ENCODE data around the gene TOM1L2. TPM values are rescaled to one million over a fixed set of nuclear protein-coding genes. Genes with fewer than 3 reads are reported as not detected.
"Not testable (repeated sequence)": the region's sequence is repeated elsewhere in the genome, so short reads cannot be mapped to it uniquely, and the experiment has no call there.

The TOM1L2 gene
- total RNA-seq, 2 donors from 2014 or later: 15.5 to 17.8 TPM

- H3K36me3 Mint-ChIP-seq: no peaks in the 10 kb centered on the region
- H3K27ac Mint-ChIP-seq: peak overlapping the region; percentile 64 to 79
- H3K4me3 Mint-ChIP-seq: peak overlapping the region; percentile 72
- DNase-seq (ENCODE audit: low spot score): peak; percentile 72
- no peaks in the 10 kb centered on the region for H3K27me3 Mint-ChIP-seq
- H3K9me3 Mint-ChIP-seq: no peaks in the 10 kb centered on the region
- peaks cover 18 to 25% of the 10 kb centered on the region in 2 donors for H3K4me1 Mint-ChIP-seq (ENCODE audit: low read depth in 2 of 2)
- ATAC-seq: no peak
Observed at GRCh38 chr17:17971431-17972125, 622 bp downstream of the TOM1L2 start.

GRCh38 chr17:17970699-17971430, 1.3 kb downstream of the TOM1L2 start:
- ATAC-seq: no peak
- Mint-ChIP-seq H3K27me3 (no peaks in the 10 kb centered on the region), H3K27ac (peak overlapping the region; percentile 51 to 76), H3K4me3 (peak overlapping the region; percentile 72), H3K4me1 (ENCODE audit: low read depth in 2 of 2) (peaks cover 21 to 29% of the 10 kb centered on the region in 2 donors), H3K9me3 (no peaks in the 10 kb centered on the region), H3K36me3 (no peaks in the 10 kb centered on the region)
- DNase-seq (ENCODE audit: low spot score): no peak

- Mint-ChIP-seq H3K4me3 (no peak overlapping the region), H3K27ac (no peak overlapping the region), H3K27me3 (no peaks in the 10 kb centered on the region)
Observed at GRCh38 chr17:17966399-17966798, 5.8 kb downstream of the TOM1L2 start.

GRCh38 chr17:17965152-17965721, 7.0 kb downstream of the TOM1L2 start:
- Mint-ChIP-seq H3K27ac (no peak overlapping the region), H3K4me1 (ENCODE audit: low read depth in 2 of 2) (peaks cover 17 to 25% of the 10 kb centered on the region in 2 donors), H3K4me3 (no peak overlapping the region), H3K36me3 (no peaks in the 10 kb centered on the region), H3K27me3 (no peaks in the 10 kb centered on the region), H3K9me3 (no peaks in the 10 kb centered on the region)
- ATAC-seq (no peak), DNase-seq (ENCODE audit: low spot score) (no peak)

More at GRCh38 chr17:17966399-17966798, 5.8 kb downstream of the TOM1L2 start:
- ATAC-seq (no peak), DNase-seq (ENCODE audit: low spot score) (no peak)
- no peaks in the 10 kb centered on the region for H3K36me3 Mint-ChIP-seq
- H3K4me1 Mint-ChIP-seq (ENCODE audit: low read depth in 2 of 2): peaks cover 20 to 27% of the 10 kb centered on the region in 2 donors
- no peaks in the 10 kb centered on the region for H3K9me3 Mint-ChIP-seq

- H3K4me1 Mint-ChIP-seq (ENCODE audit: low read depth in 2 of 2): peaks cover 22 to 28% of the 10 kb centered on the region in 2 donors
- no peaks in the 10 kb centered on the region for H3K36me3 Mint-ChIP-seq
- no peaks in the 10 kb centered on the region for H3K9me3 Mint-ChIP-seq
- H3K27ac Mint-ChIP-seq: no peak overlapping the region
- DNase-seq (ENCODE audit: low spot score) (no peak), ATAC-seq (no peak)
- no peak overlapping the region for H3K4me3 Mint-ChIP-seq
- H3K27me3 Mint-ChIP-seq: no peaks in the 10 kb centered on the region
Observed at GRCh38 chr17:17964710-17965109, 7.5 kb downstream of the TOM1L2 start.

DNA sequence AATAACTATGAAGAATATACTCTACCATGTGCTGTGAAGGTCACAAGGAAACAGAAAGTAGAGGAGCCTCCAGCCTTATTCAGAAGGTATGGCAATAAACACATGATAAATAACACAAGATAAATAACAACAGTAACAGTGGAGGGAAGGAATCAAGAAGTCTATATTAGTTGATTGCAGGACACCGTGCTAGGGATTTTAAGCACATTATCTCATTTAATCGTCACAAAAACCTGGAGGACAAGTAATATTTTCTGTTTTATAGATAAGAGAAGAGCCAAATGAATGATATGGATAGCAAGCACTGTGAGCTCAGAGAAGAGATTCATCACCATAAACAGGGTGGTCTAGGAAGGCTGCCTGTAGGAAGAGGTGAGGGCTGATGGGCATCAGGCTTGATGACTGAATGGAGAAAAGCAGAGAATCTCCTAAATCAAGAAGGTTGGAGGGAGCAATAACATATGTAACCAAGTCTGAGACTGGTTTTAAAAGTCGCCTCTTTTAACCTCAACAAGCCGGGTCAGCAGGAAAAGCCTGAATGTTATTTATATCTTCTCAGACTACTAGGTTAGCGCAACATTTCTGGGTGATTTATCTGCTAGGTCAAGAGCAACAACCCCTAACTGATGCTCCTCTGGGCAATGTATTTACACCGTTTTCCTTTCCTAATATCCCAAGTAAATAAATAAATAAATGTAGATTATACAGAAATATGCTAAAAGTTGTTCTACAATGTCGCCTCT, 8.3 kb downstream of the TOM1L2 start:
- Mint-ChIP-seq H3K4me3 (no peak overlapping the region), H3K9me3 (no peaks in the 10 kb centered on the region), H3K4me1 (ENCODE audit: low read depth in 2 of 2) (peaks cover 29 to 36% of the 10 kb centered on the region in 2 donors), H3K36me3 (no peaks in the 10 kb centered on the region), H3K27ac (no peak overlapping the region), H3K27me3 (no peaks in the 10 kb centered on the region)
- DNase-seq (ENCODE audit: low spot score) (no peak), ATAC-seq (no peak)

- Mint-ChIP-seq H3K4me1 (ENCODE audit: low read depth in 2 of 2) (peaks cover 35 to 44% of the 10 kb centered on the region in 2 donors), H3K9me3 (no peaks in the 10 kb centered on the region), H3K27ac (no peak overlapping the region), H3K27me3 (no peaks in the 10 kb centered on the region), H3K36me3 (no peaks in the 10 kb centered on the region), H3K4me3 (no peak overlapping the region)
- DNase-seq (ENCODE audit: low spot score) (no peak), ATAC-seq (no peak)
Observed at GRCh38 chr17:17963066-17963465, 9.1 kb downstream of the TOM1L2 start.

GRCh38 chr17:17960500-17961030, 11.6 kb downstream of the TOM1L2 start:
- Mint-ChIP-seq H3K9me3 (no peaks in the 10 kb centered on the region), H3K4me1 (ENCODE audit: low read depth in 2 of 2) (peaks cover 37 to 46% of the 10 kb centered on the region in 2 donors), H3K27me3 (no peaks in the 10 kb centered on the region), H3K4me3 (peak overlapping the region; percentile 85), H3K27ac (peak overlapping the region; percentile 90 to 92), H3K36me3 (no peaks in the 10 kb centered on the region)
- ATAC-seq: no peak
- DNase-seq (ENCODE audit: low spot score): no peak

GRCh38 chr17:17959520-17960361, 12.5 kb downstream of the TOM1L2 start:
- DNase-seq (ENCODE audit: low spot score) (no peak), ATAC-seq (peak; percentile 57 to 68)
- peaks cover 32 to 42% of the 10 kb centered on the region in 2 donors for H3K4me1 Mint-ChIP-seq (ENCODE audit: low read depth in 2 of 2)
- no peaks in the 10 kb centered on the region for H3K27me3 Mint-ChIP-seq
- peak overlapping the region; percentile 85 for H3K4me3 Mint-ChIP-seq
- peak overlapping the region; percentile 90 to 92 for H3K27ac Mint-ChIP-seq
- H3K9me3 Mint-ChIP-seq: no peaks in the 10 kb centered on the region
- H3K36me3 Mint-ChIP-seq: no peaks in the 10 kb centered on the region

GRCh38 chr17:17958982-17959381, 13.2 kb downstream of the TOM1L2 start:
- H3K27ac Mint-ChIP-seq: peak overlapping the region; percentile 90 to 92
- peaks cover 32 to 42% of the 10 kb centered on the region in 2 donors for H3K4me1 Mint-ChIP-seq (ENCODE audit: low read depth in 2 of 2)
- H3K36me3 Mint-ChIP-seq: no peaks in the 10 kb centered on the region
- H3K4me3 Mint-ChIP-seq: peak overlapping the region; percentile 85
- H3K27me3 Mint-ChIP-seq: no peaks in the 10 kb centered on the region
- no peaks in the 10 kb centered on the region for H3K9me3 Mint-ChIP-seq
- ATAC-seq (no peak), DNase-seq (ENCODE audit: low spot score) (no peak)

- Mint-ChIP-seq H3K27ac (peak overlapping the region; percentile 90 to 92), H3K36me3 (no peaks in the 10 kb centered on the region), H3K27me3 (no peaks in the 10 kb centered on the region), H3K4me1 (ENCODE audit: low read depth in 2 of 2) (peaks cover 32 to 37% of the 10 kb centered on the region in 2 donors), H3K9me3 (no peaks in the 10 kb centered on the region), H3K4me3 (no peak overlapping the region)
- DNase-seq (ENCODE audit: low spot score) (no peak), ATAC-seq (no peak)
Observed at GRCh38 chr17:17957584-17957916, 14.7 kb downstream of the TOM1L2 start.

DNA sequence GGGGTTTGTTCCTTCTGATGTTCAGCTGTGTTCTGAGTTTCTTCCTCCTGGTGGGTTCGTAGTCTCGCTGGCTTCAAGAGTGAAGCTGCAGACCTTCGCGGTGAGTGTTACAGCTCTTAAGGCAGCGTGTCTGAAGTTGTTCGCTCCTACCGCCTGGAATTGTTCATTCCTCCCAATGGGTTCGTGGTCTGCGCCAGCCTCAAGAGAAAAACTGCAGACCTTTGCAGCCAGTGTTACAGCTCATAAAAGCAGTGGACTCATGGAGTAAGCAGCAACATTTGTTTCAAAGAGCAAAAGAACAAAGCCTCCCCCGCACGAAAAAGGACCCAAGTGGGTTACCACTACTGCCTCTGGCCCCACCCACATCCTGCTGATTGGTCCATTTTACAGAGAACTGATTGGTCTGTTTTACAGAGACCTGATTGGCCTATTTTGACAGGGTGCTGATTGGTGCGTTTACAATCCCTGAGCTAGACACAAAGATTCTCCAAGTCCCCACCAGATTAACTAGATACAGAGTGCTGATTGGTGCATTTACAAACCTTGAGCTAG, 16.3 kb downstream of the TOM1L2 start:
- H3K27me3 Mint-ChIP-seq; DNase-seq (ENCODE audit: low spot score); H3K4me3 Mint-ChIP-seq; H3K36me3 Mint-ChIP-seq; H3K27ac Mint-ChIP-seq; ATAC-seq; H3K9me3 Mint-ChIP-seq: not testable (repeated sequence)
- peaks cover 29 to 35% of the 10 kb centered on the region in 2 donors for H3K4me1 Mint-ChIP-seq (ENCODE audit: low read depth in 2 of 2)

Data from natural killer cell treated with Interleukin-12 subunit alpha and Interleukin-12 subunit beta and Interleukin-15 and Interleukin-18, amount 100 ng/mL, for 72 hours (primary cell).